ENCODE data around the gene PNMA6E. TPM values are rescaled to one million over a fixed set of nuclear protein-coding genes. Genes with fewer than 3 reads are reported as not detected.

The PNMA6E gene
- total and polyA plus RNA-seq, 2 experiments from 2014 or later, result not detected

DNA sequence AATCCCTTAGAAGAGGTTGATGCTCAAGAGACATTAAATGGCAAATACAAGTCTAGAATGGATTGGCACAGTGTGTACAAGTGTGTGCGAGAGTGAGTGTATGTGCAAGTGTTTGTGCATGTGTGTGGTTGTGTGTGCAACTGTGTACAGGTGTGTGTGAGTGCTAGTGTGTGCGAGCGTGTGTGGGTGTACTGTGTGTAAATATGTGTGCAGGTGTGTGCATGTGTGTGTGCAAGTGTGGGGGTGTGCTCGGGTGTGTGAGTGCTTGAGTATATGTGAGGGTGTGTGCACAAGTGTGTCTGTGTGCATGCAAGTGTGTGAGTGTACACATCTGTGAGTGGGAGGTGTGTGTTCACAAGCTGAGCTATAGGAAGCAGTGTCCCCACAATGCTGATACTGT is 38.8 kb upstream of the PNMA6E start:
- Histone ChIP-seq H3K4me3 (no peak overlapping the region), H3K4me1 (ENCODE audit: insufficient read depth) (no peaks in the 10 kb centered on the region), H2AFZ (no peak overlapping the region), H3K9me2 (ENCODE audit: insufficient read depth) (no peaks in the 10 kb centered on the region), H3K36me3 (ENCODE audit: insufficient read depth) (no peaks in the 10 kb centered on the region), H3K79me2 (replicated peaks; ENCODE audit: insufficient read depth) (no peaks in the 10 kb centered on the region), H3F3A (replicated peaks; ENCODE audit: low read depth) (no peaks in the 10 kb centered on the region), H3K27ac (ENCODE audit: low read depth) (no peak overlapping the region), H3K27me3 (ENCODE audit: insufficient read depth) (no peaks in the 10 kb centered on the region), H3K4me2 (no peak overlapping the region), H4K20me1 (replicated peaks; ENCODE audit: insufficient read depth) (no peaks in the 10 kb centered on the region)
- Mint-ChIP-seq H3K36me3 (ENCODE audit: low read depth) (no peaks in the 10 kb centered on the region), H3K27ac (no peak overlapping the region), H3K4me3 (no peak overlapping the region), H3K9me3 (no peaks in the 10 kb centered on the region), H3K4me1 (no peaks in the 10 kb centered on the region), H3K27me3 (ENCODE audit: insufficient read depth, low read depth, poor library complexity) (peaks cover 3% of the 10 kb centered on the region)
- no peak for ATAC-seq
- TF ChIP-seq JUNB (IDR thresholded peaks at IDR 0.05; ENCODE audit: unreplicated experiment), result no peak
- TF ChIP-seq, protein P1, sequence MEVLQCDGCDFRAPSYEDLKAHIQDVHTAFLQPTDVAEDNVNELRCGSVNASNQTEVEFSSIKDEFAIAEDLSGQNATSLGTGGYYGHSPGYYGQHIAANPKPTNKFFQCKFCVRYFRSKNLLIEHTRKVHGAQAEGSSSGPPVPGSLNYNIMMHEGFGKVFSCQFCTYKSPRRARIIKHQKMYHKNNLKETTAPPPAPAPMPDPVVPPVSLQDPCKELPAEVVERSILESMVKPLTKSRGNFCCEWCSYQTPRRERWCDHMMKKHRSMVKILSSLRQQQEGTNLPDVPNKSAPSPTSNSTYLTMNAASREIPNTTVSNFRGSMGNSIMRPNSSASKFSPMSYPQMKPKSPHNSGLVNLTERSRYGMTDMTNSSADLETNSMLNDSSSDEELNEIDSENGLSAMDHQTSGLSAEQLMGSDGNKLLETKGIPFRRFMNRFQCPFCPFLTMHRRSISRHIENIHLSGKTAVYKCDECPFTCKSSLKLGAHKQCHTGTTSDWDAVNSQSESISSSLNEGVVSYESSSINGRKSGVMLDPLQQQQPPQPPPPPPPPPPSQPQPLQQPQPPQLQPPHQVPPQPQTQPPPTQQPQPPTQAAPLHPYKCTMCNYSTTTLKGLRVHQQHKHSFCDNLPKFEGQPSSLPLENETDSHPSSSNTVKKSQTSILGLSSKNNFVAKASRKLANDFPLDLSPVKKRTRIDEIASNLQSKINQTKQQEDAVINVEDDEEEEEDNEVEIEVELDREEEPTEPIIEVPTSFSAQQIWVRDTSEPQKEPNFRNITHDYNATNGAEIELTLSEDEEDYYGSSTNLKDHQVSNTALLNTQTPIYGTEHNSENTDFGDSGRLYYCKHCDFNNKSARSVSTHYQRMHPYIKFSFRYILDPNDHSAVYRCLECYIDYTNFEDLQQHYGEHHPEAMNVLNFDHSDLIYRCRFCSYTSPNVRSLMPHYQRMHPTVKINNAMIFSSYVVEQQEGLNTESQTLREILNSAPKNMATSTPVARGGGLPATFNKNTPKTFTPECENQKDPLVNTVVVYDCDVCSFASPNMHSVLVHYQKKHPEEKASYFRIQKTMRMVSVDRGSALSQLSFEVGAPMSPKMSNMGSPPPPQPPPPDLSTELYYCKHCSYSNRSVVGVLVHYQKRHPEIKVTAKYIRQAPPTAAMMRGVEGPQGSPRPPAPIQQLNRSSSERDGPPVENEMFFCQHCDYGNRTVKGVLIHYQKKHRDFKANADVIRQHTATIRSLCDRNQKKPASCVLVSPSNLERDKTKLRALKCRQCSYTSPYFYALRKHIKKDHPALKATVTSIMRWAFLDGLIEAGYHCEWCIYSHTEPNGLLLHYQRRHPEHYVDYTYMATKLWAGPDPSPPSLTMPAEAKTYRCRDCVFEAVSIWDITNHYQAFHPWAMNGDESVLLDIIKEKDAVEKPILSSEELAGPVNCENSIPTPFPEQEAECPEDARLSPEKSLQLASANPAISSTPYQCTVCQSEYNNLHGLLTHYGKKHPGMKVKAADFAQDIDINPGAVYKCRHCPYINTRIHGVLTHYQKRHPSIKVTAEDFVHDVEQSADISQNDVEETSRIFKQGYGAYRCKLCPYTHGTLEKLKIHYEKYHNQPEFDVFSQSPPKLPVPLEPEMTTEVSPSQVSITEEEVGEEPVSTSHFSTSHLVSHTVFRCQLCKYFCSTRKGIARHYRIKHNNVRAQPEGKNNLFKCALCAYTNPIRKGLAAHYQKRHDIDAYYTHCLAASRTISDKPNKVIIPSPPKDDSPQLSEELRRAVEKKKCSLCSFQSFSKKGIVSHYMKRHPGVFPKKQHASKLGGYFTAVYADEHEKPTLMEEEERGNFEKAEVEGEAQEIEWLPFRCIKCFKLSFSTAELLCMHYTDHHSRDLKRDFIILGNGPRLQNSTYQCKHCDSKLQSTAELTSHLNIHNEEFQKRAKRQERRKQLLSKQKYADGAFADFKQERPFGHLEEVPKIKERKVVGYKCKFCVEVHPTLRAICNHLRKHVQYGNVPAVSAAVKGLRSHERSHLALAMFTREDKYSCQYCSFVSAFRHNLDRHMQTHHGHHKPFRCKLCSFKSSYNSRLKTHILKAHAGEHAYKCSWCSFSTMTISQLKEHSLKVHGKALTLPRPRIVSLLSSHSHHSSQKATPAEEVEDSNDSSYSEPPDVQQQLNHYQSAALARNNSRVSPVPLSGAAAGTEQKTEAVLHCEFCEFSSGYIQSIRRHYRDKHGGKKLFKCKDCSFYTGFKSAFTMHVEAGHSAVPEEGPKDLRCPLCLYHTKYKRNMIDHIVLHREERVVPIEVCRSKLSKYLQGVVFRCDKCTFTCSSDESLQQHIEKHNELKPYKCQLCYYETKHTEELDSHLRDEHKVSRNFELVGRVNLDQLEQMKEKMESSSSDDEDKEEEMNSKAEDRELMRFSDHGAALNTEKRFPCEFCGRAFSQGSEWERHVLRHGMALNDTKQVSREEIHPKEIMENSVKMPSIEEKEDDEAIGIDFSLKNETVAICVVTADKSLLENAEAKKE (CRISPR knock-in tag; IDR thresholded peaks at IDR 0.05), result no peak
- no peak for TF ChIP-seq STAT1 (IDR thresholded peaks at IDR 0.05; ENCODE audit: unreplicated experiment)
- TF ChIP-seq ZNF331 (CRISPR knock-in tag; IDR thresholded peaks at IDR 0.05; ENCODE audit: low read depth), result no peak
- TF ChIP-seq, protein P2, sequence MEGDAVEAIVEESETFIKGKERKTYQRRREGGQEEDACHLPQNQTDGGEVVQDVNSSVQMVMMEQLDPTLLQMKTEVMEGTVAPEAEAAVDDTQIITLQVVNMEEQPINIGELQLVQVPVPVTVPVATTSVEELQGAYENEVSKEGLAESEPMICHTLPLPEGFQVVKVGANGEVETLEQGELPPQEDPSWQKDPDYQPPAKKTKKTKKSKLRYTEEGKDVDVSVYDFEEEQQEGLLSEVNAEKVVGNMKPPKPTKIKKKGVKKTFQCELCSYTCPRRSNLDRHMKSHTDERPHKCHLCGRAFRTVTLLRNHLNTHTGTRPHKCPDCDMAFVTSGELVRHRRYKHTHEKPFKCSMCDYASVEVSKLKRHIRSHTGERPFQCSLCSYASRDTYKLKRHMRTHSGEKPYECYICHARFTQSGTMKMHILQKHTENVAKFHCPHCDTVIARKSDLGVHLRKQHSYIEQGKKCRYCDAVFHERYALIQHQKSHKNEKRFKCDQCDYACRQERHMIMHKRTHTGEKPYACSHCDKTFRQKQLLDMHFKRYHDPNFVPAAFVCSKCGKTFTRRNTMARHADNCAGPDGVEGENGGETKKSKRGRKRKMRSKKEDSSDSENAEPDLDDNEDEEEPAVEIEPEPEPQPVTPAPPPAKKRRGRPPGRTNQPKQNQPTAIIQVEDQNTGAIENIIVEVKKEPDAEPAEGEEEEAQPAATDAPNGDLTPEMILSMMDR (conservative IDR thresholded peaks at IDR 0.05; ENCODE audit: low read depth in 2 of 2), result no peak
- TF ChIP-seq ETS1 (IDR thresholded peaks at IDR 0.05), result no peak
- TF ChIP-seq NANOG (IDR thresholded peaks at IDR 0.05; ENCODE audit: borderline replicate concordance), result no peak
- no peak for TF ChIP-seq EZH2phosphoT487 (IDR thresholded peaks at IDR 0.05; ENCODE audit: unreplicated experiment)
- no peak for TF ChIP-seq POLR2AphosphoS5 (IDR thresholded peaks at IDR 0.05; ENCODE audit: low read depth)
- no peak for DNase-seq (ENCODE audit: low spot score)
